ENCODE measurements around the gene FUT3.
"Not testable (repeated sequence)": the region's sequence is repeated elsewhere in the genome, so short reads cannot be mapped to it uniquely, and the experiment has no call there.

Gene FUT3

DNA sequence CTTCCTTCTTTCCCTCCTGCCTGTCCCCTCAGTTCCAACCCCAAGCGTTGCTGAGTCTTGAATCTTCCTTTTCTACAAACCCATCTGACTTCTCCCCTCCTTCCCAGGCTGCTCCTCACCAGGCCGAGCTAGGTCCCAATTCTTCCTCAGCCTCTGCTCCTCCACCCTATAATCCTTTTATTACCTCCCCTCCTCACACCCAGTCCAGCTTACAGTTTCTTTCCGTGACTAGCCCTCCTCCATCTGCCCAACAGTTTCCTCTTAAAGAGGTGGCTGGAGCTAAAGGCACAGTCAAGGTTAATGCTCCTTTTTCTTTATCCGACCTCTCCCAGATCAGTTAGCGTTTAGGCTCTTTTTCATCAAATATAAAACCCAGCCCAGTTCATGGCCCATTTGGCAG is 2.6 kb downstream of the FUT3 start:
- not testable (repeated sequence) for DNase-seq (ENCODE audit: low read depth in 2 of 2)

DNA sequence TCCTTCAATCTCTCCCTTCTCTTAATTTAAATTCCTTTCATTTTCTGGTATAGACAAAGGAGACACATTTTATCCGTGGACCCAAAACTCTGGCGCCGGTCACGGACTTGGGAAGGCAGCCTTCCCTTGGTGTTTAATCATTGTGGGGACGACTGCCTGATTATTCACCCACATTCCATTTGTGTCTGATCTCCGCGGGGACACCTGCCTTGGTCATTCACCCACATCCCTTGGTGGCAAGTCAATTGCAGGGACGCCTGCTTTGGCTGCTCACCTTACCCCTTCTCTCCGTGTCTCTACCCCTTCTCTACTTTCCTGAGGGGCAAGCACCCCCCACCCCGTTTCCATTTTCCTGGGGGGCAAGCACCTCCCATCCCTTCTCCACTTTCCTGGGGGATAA is 3.4 kb downstream of the FUT3 start:
- DNase-seq (ENCODE audit: low read depth in 2 of 2), result not testable (repeated sequence)

DNA sequence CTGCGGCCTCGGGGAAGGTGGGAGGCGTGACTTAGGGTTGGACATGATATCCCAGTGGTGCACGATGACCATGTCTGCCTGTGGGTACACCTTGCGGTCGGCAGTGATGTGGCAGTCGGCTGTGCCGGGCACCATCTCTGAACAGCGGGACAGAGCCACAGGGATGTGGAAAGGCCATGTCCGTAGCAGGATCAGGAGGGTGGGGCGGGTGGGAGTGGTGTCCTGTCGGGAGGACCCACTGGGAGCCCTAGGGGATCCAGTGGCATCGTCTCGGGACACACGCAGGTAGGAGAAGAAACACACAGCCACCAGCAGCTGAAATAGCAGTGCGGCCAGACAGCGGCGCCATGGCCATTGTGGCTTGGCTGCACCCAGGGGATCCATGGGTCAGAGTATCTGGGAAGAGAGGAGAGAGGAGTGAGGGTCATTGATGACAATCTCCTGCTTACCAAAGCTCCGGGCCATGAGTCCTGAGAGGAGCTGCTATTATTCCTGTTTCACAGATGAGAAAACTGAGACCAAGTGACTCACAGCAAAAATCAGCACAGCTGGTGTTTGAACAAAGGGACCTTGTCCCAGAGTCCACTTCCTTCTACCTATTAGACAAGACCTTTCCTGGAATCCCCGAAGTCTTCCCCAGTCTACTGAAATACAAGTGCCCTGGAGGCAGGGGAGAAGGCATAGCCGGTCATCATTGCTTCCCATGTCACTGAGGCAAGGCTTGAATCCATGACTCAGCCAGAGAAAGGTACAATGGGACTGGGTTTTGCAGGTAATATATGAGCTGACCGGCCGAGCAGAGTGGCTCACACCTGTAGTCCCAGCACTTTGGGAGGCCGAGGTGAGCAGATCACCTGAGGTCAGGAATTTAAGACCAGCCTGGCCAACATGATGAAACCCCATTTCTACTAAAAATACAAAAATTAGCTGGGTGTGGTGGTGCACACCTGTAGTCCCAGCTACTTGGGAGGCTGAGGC is 6.5 kb downstream of the FUT3 start:
- no peak for DNase-seq (ENCODE audit: low read depth in 2 of 2)

DNA sequence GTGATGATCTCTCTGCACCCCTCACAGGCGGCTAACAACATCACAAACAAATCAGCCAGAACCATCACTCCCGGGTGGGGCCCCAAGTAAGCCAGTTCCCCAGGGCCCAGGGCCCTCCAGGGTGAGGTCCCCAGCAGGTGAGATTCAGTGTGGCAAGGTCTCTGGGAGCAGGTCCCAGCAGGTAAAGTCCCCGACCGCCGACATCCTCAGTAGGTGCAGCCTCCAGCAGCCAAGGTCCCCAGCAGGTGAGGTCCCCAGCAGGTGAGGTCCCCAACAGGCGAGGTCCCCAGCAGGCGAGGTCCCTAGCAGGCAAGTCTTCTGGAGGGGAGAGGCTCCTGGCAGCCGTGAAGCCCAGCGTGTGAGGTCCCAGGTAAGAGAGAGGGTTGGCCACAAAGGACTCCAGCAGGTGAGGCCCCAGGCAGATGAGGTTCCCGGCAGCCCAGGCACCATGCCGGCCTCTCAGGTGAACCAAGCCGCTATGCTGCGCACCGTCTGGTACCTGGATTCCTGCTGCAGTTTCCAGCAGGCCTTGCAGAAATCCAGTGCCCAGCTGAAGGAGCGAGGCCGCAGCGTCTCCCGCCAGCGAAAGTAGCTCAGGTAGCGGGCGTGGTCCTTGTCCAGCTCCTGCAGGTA is 7.8 kb downstream of the FUT3 start:
- no peak for DNase-seq (ENCODE audit: low read depth in 2 of 2)

DNA sequence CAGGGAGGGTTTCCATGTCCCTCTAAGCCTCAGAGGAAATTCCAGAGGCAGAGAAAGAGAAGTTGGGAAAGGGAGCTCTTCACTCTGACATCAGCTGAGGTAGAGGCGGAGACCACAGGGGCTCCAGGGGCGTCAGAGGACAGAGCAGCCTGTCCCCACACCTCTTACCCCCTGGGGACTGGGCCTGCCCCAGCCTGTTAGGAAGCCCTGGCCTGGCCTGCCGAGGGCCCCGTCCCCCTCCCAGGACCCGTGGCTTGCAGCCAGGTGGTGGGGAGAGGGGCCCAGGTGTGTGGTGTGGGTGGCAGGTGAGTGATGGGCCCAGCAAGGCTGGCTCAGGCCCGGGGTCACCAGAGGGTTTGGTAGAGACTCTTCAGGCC is 9.5 kb downstream of the FUT3 start:
- DNase-seq (ENCODE audit: low read depth in 2 of 2), result not testable (repeated sequence)

DNA sequence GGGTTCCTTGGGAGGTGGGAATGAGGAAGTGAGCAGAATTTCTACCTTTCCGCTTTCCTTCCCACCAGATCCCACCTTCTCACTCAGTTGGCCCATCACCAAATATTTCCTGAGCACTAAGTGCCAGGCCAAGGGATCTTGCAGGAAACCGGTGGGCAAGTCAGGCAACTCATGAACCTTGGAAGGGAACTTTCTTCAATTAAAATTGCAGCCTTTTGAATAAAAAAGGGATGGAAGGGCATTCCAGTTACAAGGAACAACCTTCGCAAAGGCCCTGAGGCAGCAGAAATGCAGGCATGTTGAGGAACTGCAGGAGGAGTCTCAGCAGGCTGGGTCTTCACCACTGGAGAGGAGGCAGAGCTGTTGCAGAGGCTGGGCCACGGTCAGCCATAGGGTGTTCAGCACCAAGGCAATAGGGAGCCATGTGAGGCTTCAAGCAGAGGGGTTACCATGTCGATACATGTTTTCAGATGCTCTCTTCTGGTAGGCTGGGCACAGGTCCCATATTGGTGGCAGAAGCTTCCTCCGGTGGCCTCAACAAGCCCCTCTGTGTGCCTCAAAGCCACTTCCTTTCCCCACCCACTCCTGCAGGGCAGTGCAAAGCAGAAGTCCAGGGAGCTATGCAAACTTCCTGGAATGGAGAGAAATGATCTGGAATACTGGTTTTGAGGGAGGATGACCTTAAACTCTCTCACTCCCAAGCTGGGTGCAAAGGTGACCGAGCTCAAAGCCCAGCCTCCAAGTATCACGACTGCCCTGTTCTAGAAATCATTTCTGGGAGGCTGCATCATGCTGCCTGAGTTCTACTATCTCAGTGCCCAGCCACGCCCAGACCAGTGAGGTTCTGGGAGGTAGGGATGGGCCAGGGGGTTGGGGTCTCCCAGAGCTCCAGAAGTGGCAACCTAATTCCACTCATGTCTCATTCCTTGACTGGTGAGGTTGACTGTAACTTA is 11.9 kb downstream of the FUT3 start, which contains the start of gene FUT6:
Gene FUT6 (minus strand): TSS at position 638 of the 953 bp plus-strand sequence. CDS start 7,135 bp downstream, outside the sequence.
- no peak for DNase-seq (ENCODE audit: low read depth in 2 of 2)

DNA sequence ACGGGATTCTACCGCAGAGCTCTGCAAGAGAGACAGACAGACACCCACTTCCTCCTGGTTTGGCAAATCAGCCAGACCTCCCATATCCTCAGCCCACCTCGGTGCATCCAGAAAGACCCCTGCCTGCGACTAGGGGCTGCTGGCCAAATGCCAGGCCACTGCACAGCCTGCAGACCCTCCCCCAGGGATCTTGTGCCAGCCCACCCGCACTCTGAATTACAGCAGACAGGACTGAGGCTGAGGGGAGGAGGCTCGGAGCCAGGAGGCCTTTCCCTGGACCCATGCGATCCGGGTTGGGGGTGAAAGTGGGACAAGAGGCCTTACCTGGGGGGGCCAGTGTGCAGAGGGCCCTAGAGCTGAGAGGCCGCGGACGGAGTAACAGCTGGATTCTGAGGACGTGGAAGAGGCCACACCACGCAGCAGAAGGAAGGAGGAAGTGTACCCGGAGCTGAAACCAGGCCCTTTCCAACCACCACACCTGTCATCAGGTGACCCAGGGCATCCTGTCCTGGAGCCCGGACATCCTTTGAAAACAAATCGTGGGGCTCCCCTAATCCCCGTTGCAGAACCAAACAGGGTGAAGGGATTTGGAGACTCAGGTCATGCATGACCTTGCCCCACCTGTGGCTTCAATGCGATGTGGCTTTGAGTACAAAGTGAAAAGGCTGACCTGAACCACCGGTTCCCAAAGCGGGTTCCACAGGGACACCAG is 12.7 kb downstream of the FUT3 start:
- no peak for DNase-seq (ENCODE audit: low read depth in 2 of 2)

DNA sequence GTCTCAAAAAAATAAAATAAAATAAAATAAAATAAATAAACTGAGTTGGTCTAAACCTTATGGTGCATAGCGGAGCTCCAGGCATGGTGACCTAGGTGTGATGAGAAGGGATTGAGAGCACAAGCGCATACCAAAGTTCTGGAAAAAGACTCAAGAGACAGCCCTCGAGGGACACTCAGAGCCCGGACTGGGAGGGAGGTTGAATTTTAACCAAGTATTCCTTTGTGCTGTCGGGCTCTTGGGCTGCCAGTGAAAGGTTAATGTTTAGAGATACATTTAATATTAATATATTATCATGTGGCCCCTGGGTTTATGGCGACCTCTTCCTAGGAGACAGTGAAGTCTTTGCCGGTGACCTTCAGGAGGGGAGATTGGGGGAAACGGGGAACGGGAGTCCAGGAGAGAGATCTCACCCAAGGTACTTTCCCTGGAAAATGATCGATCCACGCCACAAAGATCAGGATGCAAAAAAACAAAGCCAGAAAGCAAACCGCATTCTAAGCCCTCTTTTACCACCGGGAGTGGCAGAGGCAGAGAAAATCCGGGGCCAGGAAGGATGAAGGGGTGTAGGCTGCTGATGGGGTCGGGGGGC is 13.4 kb downstream of the FUT3 start:
- DNase-seq (ENCODE audit: low read depth in 2 of 2), result no peak

DNA sequence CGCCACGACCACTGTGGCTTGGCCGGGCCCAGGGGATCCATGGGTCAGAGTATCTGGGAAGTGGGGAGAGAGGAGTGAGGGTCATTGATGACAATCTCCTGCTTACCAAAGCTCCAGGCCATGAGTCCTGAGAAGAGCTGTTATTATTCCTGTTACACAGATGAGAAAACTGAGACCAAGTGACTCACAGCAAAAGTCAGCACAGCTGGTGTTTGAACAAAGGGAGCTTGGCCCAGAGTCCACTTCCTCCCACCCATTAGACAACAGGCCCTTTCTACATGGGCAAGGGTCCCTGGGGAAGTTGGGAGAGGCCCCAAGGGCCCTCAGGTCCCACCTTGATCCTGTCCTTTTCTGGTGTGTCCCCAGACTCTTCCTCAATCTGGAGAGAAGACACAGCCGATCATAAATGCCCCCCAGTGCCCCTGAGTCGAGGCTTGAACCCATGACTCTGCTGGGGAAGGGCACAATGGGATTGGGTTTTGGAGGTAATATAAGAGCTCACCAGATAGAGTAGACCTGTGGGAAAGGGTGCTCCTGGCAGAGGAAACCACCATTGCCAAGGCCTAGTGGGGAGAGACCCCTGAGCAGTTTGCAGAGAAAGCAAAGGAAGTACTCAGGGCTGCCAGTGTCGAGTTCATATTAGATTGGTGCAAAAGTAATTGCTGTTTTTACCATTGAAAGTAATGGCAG is 18.6 kb downstream of the FUT3 start:
- no peak for DNase-seq (ENCODE audit: low read depth in 2 of 2)

DNA sequence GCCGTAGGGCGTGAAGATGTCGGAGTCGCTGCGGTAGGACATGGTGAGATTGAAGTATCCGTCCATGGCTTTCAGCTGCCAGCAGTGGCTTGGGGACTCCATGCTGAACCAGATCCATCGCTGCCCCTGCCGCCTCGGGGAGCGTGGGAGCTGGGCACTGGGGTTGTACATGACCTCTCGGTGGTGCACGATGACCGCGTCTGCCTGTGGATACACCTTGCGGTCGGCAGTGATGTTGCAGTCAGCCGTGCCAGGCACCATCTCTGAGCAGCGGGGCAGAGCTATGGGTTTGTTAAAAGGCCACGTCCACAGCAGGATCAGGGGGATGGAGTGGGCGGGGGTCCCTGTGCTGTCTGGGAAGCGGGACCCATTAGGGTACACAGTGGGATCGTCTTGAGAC is 19.2 kb downstream of the FUT3 start:
- no peak for DNase-seq (ENCODE audit: low read depth in 2 of 2)

DNA sequence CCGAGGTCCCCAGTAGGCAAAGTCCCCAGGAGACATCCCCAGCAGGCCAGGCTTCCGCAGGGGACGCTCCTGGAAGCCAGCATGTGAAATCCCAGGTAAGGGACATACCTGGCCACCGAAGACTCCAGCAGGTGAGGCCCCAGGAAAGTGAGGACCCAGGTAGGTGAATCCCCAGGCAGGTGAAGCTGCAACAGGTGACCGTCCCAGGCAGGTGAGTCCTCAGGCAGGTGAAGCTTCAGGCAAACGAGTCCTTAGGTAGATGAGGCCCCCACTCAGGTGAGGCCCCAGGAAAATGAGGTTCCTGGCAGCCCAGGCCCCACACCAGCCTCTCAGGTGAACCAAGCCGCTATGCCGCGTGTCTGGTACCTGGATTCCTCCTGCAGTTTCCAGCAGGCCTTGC is 20.1 kb downstream of the FUT3 start:
- no peak for DNase-seq (ENCODE audit: low read depth in 2 of 2)

DNA sequence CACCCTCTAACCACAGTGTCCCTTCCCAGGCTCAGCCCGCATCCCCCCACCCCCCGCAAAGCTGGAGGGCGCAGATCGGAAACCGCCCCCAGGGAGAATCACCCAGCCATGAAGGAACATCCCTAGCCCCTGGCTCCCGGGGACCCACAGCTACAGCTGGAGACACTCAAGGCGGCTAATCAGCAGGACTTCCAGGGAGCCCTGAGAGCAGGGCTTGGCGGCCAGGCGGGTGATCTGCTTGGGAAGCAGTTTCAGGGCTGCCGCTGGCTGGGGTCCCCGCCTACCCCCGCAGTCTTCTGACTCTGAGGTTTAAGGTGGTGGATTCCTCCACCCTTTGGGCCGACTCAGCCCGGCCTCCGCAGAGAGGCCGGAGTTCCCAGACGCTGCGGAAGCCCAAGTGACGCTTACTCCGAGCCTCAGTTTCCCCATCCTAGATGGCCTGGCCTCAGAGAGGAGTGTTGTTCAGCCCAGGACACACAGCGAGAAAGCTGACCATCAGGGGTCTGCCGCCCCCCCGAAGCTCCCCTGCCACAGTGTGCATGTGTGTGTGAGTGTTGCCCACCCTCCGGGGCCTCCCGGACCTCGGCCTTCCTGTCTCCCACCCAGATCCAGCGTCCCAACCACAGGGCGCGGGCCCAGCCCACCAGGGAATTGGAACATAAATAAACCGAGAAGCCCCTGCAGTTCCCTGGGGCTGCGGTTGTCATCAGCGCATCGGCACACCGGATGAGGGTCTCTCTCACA is 21.5 kb downstream of the FUT3 start:
- DNase-seq (ENCODE audit: low read depth in 2 of 2), result no peak

DNA sequence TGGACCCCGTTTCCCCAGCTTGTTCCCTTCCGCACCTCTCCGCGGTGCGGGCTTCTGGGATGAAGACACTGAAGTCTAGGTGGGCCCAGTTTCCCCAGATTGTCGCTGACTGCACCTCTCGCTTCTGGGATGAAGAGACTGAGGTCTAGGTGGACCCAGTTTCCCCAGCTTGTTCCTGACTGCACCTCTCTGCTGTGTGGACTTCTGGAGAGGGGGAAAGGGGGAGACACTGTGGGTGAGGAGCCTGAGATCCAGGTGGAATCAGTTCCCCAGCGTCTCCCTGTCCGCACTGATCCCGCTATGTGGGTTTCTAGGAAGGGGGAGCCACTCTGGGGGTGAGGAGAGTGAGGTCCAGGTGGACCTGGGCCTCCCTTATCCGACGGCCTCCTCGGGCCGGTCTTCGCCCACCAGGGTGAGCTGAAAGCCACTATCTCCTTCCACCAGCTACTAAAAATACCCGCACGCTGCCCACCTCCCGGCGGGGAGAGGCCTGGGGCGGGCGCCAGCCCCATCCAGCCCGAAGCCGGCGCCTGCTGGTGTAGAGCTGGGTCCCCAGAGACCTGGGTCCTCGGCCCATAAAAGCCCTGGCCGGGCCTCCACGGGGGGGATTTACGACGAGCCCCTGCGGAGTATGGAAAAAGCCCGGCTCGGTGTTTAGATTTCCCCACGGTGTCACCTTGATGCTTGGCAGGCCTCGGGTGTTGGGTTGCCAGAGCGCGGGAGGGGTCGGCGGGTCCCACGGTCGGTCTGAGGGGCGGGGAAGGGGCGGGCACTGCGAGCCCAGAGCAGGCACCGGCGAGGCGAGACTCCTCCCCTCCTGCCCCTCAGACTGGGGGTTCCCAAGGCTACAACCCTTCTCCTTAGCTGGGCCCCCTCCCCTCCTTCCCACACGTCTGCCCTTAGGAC is 22.3 kb downstream of the FUT3 start:
- DNase-seq (ENCODE audit: low read depth in 2 of 2), result peak in 1 of 2 donors; percentile 39

DNA sequence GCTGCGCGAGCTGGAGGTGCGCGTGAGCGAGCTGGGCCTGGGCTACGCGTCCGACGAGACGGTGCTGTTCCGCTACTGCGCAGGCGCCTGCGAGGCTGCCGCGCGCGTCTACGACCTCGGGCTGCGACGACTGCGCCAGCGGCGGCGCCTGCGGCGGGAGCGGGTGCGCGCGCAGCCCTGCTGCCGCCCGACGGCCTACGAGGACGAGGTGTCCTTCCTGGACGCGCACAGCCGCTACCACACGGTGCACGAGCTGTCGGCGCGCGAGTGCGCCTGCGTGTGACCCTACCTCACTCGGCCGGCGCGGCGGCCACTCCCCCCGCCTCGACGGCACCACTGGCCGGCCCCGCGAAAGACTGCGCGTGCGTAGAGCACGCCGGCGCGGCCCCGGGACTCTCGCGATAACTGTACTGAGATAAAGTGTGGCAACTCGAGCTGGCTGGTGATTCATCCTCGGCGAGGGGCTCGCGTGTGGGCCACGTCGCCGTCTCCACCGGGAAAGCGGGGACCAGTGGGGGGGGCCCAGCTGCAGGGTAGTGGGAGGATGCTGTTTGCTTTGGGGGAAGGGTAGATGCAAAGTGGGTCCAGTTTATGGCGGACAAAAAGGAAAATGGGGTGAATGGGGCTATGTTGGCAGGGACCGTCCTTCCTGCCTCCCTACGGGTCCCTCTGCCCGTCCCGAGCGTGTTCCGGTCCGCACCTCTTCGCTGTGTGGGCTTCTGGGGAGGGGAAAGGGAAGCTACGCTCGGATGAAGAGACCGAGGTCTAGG is 23.2 kb downstream of the FUT3 start:
- peak; percentile 89 to 97 for DNase-seq (ENCODE audit: low read depth in 2 of 2)

DNA sequence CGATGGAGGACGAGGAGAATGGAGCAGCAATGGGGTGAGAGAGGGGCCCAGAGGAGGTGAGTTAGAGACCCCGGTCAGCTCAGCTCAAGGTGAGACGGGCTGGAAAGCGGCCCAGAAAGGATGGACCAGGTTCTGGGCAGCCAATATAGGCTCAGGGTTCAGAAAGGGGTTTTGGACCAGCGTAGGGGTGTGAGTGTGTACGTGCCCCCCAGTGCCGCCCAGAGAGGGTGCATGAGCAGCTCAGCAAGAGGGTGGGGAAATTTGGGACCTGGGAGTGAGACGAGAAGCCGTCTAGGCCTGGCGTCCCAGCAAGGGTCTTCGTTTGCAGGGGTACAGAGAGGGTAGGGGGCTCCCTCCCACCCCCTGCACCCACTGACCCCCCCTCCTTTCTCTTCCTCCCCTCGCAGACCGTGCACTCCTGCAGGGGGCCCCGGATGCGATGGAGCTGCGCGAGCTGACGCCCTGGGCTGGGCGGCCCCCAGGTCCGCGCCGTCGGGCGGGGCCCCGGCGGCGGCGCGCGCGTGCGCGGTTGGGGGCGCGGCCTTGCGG is 23.8 kb downstream of the FUT3 start:
- no peak for DNase-seq (ENCODE audit: low read depth in 2 of 2)

DNA sequence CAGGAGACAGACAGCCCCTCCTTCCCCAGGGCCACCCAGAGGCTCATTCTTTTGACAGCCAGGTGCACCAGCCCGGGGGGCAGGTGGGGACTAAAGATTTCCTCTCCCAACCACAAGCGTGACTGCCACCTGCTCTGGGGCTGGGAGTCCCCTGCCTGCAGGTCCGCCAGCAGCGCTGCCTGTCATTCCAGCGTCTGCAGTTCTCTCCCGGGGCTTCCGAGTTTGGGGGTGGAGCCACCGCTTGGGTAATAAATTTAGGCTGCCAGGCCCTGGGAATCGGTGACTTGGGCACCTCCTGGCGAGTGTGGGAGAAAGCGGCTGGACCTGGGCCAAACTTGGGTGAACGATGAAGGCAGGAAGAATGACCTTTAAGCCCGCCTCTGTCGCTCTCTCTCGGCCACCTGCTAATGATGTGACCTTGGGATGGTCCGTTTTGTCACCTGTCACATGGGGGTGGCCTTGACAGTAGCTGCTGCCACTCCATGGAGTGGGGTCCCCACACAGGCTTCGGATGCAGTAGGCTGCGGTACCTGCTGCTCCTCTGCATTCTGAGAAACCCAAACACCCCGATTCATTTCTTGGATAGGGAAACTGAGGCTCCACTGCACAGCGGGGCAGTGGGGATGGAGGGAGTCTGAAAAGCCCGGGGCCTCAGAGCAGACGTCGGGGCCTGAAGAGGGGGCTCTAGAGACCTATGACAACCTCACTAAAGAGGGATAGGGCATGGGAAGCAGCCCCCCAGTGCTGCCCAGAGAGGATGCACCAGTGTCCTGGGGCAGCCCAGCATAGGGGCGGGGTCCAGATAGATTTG is 24.5 kb downstream of the FUT3 start:
- no peak for DNase-seq (ENCODE audit: low read depth in 2 of 2)

DNA sequence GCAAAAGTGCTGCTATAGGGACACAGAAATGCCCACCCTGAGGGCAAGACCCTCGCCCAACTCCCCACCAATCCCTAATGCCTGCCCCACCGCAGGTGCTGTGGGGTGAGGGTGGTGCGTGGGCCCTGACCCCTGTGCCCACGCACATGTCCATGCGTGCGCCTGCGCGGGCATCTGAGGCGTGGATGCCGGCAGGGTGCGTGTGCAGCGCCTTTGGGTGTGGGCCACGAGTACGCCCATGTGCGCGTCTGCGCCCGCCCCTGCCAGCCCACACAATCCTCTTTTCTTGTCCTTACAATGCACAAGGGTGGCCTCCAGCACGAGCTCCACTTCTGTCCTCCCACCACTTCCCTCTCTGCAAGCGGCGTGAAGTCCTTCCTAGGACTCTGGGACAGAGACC is 26.1 kb downstream of the FUT3 start:
- DNase-seq (ENCODE audit: low read depth in 2 of 2), result no peak
